ENCODE measurements around the gene DPYSL5. TPM values are rescaled to one million over a fixed set of nuclear protein-coding genes. Genes with fewer than 3 reads are reported as not detected.

DPYSL5 gene
- total and polyA plus RNA-seq, 2 donors (not counting 1 experiment from before 2014, with no cell fraction given): not detected

- peaks cover 0 to 4% of the 10 kb centered on the region in 2 donors for H3K4me1 ChIP-seq (ENCODE audit: control insufficient read depth in 2 of 2, insufficient read depth in 2 of 2, low read length in 2 of 2)
- 90% methylated on average over 8 of the region's 9 CpGs for WGBS (ENCODE audit: insufficient coverage)
- Mint-ChIP-seq H3K9me3 (ENCODE audit: insufficient read depth) (no peaks in the 10 kb centered on the region), H3K27me3 (peaks cover 25% of the 10 kb centered on the region), H3K4me3 (no peak overlapping the region), H3K27ac (no peak overlapping the region), H3K4me1 (no peaks in the 10 kb centered on the region)
- ATAC-seq (ENCODE audit: low read depth) (no peak), DNase-seq (no peak)
- no peak overlapping the region for H3K9ac ChIP-seq (ENCODE audit: low read length)
- TF ChIP-seq EZH2 (IDR thresholded peaks at IDR 0.05; ENCODE audit: borderline replicate concordance, insufficient read depth, low read depth, low read length, poor library complexity, severe bottlenecking): no peak
- TF ChIP-seq CTCF (IDR thresholded peaks at IDR 0.05): no peak
- H3K36me3 ChIP-seq (replicated peaks in 1 of 2; ENCODE audit: control extremely low read depth in 1 of 2, control insufficient read depth in 1 of 2, extremely low read depth in 1 of 2, insufficient read depth in 2 of 2, low read length in 1 of 2): no peaks in the 10 kb centered on the region
- peaks cover 0 to 8% (median 0%) of the 10 kb centered on the region in 4 experiments for H3K27me3 ChIP-seq (replicated peaks in 1 of 4; ENCODE audit: control extremely low read depth in 1 of 4, control insufficient read depth in 3 of 4, insufficient read depth in 4 of 4, low read length in 3 of 4)
- no peak overlapping the region for H3K4me3 ChIP-seq (ENCODE audit: control extremely low read depth in 1 of 5, extremely low read depth in 1 of 5, insufficient read depth in 1 of 5, low read depth in 2 of 5, low read length in 4 of 5)
- no peaks in the 10 kb centered on the region for H3K9me3 ChIP-seq (ENCODE audit: control extremely low read depth in 1 of 3, control insufficient read depth in 2 of 3, insufficient read depth in 1 of 3, low read length in 2 of 3)
- H3K79me2 ChIP-seq (ENCODE audit: control insufficient read depth, insufficient read depth, low read length): no peaks in the 10 kb centered on the region
- intact Hi-C loops (cut with micrococcal nuclease): no loop called here
- ChIA-PET POLR2A (no interaction called here), CTCF (no interaction called here)
- H2AFZ ChIP-seq (ENCODE audit: insufficient read depth, low read depth, low read length, poor library complexity, severe bottlenecking): no peak overlapping the region
- H3K4me2 ChIP-seq (replicated peaks; ENCODE audit: low read depth, low read length, poor library complexity, severe bottlenecking): no peak overlapping the region
- H4K20me1 ChIP-seq (ENCODE audit: control insufficient read depth, insufficient read depth, low read length, poor library complexity, severe bottlenecking): no peaks in the 10 kb centered on the region
- H3K27ac ChIP-seq (ENCODE audit: low read length in 2 of 2): no peak overlapping the region
Measured at GRCh38 chr2:26927221-26927620, 79.3 kb downstream of the DPYSL5 start.

GRCh38 chr2:26932974-26933373 is 85.0 kb downstream of the DPYSL5 start:
- Histone ChIP-seq H3K27me3 (replicated peaks in 1 of 4; ENCODE audit: control extremely low read depth in 1 of 4, control insufficient read depth in 3 of 4, insufficient read depth in 4 of 4, low read length in 3 of 4) (peaks cover 0 to 7% (median 0%) of the 10 kb centered on the region in 4 experiments), H3K4me2 (replicated peaks; ENCODE audit: low read depth, low read length, poor library complexity, severe bottlenecking) (no peak overlapping the region), H3K9me3 (ENCODE audit: control extremely low read depth in 1 of 3, control insufficient read depth in 2 of 3, insufficient read depth in 1 of 3, low read length in 2 of 3) (no peaks in the 10 kb centered on the region), H3K9ac (ENCODE audit: low read length) (no peak overlapping the region), H3K27ac (ENCODE audit: low read length in 2 of 2) (no peak overlapping the region), H3K36me3 (replicated peaks in 1 of 2; ENCODE audit: control extremely low read depth in 1 of 2, control insufficient read depth in 1 of 2, extremely low read depth in 1 of 2, insufficient read depth in 2 of 2, low read length in 1 of 2) (no peaks in the 10 kb centered on the region), H3K79me2 (ENCODE audit: control insufficient read depth, insufficient read depth, low read length) (no peaks in the 10 kb centered on the region), H3K4me3 (ENCODE audit: control extremely low read depth in 1 of 5, extremely low read depth in 1 of 5, insufficient read depth in 1 of 5, low read depth in 2 of 5, low read length in 4 of 5) (no peak overlapping the region), H2AFZ (ENCODE audit: insufficient read depth, low read depth, low read length, poor library complexity, severe bottlenecking) (no peak overlapping the region), H3K4me1 (ENCODE audit: control insufficient read depth in 2 of 2, insufficient read depth in 2 of 2, low read length in 2 of 2) (no peaks in the 10 kb centered on the region), H4K20me1 (ENCODE audit: control insufficient read depth, insufficient read depth, low read length, poor library complexity, severe bottlenecking) (no peaks in the 10 kb centered on the region)
- H3K27me3 Mint-ChIP-seq: peaks cover 20% of the 10 kb centered on the region
- ATAC-seq (ENCODE audit: low read depth) (no peak), DNase-seq (no peak)
- no peaks in the 10 kb centered on the region for H3K4me1 Mint-ChIP-seq
- no peaks in the 10 kb centered on the region for H3K9me3 Mint-ChIP-seq (ENCODE audit: insufficient read depth)
- WGBS (ENCODE audit: insufficient coverage): 95% methylated on average over 9 of the region's 11 CpGs
- no peak overlapping the region for H3K27ac Mint-ChIP-seq
- H3K4me3 Mint-ChIP-seq: no peak overlapping the region
- ChIA-PET CTCF (interaction anchor here (2.0 kb wide), 1 partner anchor 10 kb away, joined by 5 read pairs; no protein-coding TSS in a partner anchor), POLR2A (no interaction called here)
- no peak for TF ChIP-seq EZH2 (IDR thresholded peaks at IDR 0.05; ENCODE audit: borderline replicate concordance, insufficient read depth, low read depth, low read length, poor library complexity, severe bottlenecking)
- no peak for TF ChIP-seq CTCF (IDR thresholded peaks at IDR 0.05)
- intact Hi-C loops (cut with micrococcal nuclease): no loop called here

Measured in B cell (primary cell).